Activated CD4-positive, CD25-positive, alpha-beta regulatory T cell treated with anti-CD3 and anti-CD28 coated beads, Interleukin-2, amount 50 U/mL, for 72 hours (primary cell): ENCODE results near the gene RUNX2.

Experiments
- DNase-seq: peaks from one replicate; pipeline ENCODE4 v3.0.0; 2021

The RUNX2 gene

GRCh38 chr6:45686841-45687569 is 358.9 kb downstream of the RUNX2 start:
- DNase-seq = no peak

DNA sequence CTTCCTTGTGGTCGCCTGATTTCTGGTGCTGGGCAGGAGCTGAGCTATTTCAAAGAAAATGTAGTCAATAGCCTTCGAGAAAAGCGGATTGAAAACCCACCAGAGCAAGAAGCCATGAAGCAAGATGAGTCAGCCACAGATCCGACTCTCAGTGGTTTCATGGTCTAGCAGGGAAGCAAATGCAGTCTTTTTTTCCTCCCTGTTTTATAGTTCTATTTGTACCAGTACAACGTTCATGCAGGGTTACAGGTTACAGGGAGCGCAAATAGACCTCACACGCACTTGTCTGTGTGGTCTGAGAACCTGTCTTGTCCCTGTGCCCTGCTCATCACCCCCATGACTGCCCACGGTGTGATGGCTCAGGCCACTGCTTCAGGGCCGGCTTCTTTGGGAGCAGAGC is 359.4 kb downstream of the RUNX2 start:
- no peak for DNase-seq

DNA sequence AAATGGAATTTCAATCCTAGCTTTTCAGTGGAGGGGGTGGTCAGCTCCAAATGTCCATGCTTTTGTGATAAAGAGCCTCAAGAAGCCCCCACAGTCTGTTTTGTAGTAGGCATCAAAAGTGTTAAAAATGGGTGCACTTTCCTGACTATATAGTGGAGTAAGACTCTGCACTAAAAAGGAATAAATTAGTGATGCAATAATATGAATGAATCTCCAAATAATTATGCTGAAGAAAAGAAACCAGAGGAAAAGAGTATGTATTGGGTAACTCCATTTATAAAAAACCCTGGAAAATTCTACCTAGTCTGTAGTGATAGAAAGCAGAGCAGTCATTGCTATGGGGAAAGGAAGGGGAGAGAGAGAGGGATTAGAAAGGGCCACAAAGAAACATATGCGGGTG is 360.1 kb downstream of the RUNX2 start:
- DNase-seq = no peak

DNA sequence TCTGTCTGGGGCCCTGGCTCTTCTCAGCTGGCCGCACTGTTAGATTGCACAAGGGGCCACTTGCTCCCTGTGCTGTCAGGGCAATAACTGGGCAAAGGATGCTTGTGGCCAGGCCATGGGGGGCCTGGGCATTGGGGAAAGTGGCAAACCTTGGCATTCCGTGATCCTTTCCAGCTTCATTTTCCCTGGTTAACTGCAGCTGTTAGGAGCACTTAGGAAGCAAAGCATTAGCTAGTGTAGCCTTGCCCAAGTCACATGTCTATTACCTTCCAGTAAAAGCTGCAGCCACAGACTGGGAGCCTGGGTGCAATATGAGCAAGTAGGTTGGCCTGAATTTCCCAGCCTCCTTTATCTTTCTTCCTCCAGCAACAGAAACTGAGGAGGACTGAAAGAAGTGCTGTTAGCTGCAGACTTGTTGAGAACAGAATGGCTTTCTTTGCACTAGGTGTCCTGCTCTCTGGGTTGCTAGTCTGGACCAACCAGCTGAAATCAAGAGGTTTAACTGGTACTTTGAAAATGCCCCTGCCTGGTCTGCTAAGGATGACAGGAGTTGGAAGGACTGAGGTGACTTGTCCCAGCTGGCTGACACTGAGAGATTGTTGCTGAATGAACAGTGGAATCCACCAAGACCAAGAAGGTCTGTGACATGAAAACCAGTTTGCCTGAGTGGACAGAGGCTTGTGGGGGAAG is 361.9 kb downstream of the RUNX2 start:
- no peak for DNase-seq

DNA sequence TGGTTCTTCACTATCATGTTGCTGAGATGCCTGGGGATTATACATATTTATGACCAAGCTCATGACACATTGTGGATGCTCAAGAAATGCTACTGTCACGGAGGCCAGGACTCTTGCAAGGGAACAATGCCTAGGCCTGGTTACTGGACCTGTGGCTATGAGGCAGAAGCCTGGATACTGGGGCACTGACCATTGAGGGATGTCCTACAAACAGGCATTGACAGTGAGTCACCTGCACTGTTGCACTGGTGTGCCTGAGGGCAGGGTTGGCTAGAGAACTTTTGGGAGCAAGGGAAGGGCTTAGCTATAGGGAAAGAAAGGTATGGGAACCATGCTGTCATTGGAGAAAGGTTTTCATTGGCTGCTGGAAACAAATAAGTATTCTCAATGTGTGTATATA is 362.7 kb downstream of the RUNX2 start:
- DNase-seq = no peak

DNA sequence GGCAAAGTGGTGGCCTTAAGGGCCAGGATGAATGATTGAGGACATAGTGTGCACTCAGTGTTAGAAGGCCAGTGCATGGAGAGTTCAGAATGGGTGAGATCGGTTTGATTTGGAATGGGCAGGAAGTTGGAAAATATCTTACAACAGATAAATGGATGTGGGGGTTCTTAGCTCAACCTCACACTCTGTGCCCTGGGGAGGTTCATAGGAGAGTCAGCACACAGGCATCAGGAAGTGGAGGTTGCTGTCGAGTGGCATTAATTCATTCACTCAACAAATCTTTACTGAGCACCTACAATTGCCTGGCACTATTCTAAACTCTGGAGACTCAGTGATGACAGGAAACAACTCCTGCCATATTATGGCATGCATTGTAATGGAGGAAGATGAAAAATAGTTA is 363.3 kb downstream of the RUNX2 start:
- DNase-seq = no peak

DNA sequence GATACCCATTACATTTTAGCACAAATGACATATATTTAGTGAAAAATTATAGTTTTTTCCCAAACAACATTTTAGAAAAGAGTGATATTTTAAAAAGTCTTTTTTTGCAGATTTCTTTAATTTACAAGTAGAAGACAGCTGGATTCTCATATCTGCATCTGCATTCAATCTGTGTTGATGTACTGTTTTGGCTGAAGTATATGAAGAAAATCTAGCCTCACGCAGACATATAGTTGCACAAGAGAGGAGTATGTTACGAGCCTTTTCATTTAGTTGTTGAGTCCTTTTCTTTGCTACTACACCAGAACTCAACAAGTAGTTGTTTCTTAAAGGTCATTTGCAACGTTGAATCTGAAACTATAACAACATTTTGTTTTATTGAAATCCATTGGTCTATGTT is 363.9 kb downstream of the RUNX2 start:
- no peak for DNase-seq

GRCh38 chr6:45696738-45697137 is 368.6 kb downstream of the RUNX2 start:
- DNase-seq = no peak

DNA sequence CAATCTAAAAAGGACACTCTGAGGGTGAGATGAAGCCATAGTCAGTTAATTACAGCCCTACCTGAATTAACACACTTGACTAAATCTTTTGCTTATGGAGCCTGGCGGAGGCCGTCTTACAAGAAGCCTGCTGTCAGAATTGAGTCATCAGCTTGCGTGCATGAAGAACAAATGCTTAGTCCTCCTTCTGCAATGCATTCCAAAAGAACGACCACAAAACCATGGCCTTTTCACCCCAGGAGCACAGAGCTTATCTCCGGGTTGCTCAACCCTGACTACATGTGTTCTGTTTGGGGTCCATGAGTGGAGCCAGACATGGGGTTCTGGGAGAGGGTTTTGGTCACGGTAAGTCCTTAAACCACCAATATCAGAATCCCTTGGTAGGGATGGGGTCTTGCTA is 369.5 kb downstream of the RUNX2 start:
- no peak for DNase-seq

GRCh38 chr6:45698046-45698445 is 369.9 kb downstream of the RUNX2 start:
- DNase-seq = no peak

DNA sequence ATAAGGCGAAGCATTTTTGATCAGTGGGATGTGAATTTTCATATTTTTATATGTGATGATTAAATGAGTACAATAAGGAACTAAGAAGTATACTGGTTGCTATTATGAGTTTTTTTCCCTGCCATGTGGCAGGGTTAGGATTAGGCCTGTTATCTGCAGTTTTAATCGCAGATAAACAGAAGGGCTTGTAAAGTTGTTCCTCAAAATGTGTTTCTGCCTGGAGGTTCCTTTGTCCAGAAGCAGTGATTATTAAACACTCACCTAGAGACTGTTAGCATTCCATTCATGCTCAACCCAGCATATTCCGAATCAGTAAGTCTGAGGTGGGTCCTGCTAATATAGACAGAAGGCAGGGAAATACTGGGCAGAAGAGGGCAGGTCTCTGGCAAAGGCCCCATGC is 371.5 kb downstream of the RUNX2 start:
- no peak for DNase-seq

DNA sequence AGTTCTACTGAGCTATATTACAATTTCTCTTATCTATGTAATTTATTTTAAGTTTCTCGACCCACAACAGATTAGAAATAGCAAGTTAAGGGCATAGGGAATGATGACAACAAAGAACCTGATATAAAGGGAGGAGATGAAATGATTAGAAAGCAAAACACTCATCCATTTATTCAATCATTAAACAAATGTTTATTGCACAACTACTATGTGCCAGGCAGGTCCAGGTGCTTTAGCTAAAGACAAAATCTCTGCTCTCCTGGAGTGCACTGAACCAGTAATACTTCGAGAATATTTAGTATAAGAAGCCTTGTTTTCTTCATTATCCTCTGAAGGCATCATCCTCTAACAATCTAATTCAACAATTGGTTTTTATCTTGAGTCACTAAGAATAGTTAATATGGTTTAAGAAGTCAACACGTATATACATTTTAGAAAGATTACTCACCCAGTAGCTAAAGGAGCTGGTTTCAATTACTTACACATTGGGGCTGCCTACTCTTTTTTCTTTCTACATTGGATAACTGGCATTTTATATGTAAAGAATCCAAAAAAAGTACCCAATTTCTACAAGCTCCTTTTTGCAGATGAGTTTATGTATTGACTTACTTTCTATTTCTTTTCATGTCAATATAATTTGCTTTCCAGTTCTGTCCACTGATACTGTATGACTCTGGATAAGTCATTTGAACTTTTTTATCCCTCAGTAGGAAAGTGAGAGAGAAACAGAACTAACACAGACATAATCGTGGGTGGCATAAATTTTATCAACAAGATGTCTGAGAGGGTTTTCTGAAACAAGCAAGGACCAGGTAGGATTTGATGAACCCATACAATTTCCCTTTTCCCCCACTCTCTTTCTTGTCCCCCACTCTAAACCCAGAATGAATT is 375.0 kb downstream of the RUNX2 start:
- no peak for DNase-seq

GRCh38 chr6:45704056-45704800 is 376.1 kb downstream of the RUNX2 start:
- DNase-seq = no peak

GRCh38 chr6:45705137-45705855 is 377.2 kb downstream of the RUNX2 start:
- no peak for DNase-seq

- no peak for DNase-seq
Observed at GRCh38 chr6:45706319-45706718, 378.2 kb downstream of the RUNX2 start.

GRCh38 chr6:45707176-45707575 is 379.0 kb downstream of the RUNX2 start:
- DNase-seq = no peak

- no peak for DNase-seq
Observed at GRCh38 chr6:45709781-45710220, 381.7 kb downstream of the RUNX2 start.

GRCh38 chr6:45710304-45710821 is 382.2 kb downstream of the RUNX2 start:
- peak; percentile 75 for DNase-seq

GRCh38 chr6:45712076-45712475 is 383.9 kb downstream of the RUNX2 start:
- no peak for DNase-seq

GRCh38 chr6:45712786-45713185 is 384.7 kb downstream of the RUNX2 start:
- DNase-seq = no peak
